Measurements from ENCODE around the gene ANXA4. TPM values are rescaled to one million over a fixed set of nuclear protein-coding genes. Genes with fewer than 3 reads are reported as not detected.

The ANXA4 gene
- total RNA-seq, 4 donors from 2014 or later: 24.8 to 66.4 (median 43.6) TPM

GRCh38 chr2:69789772-69790600, 48.1 kb downstream of the ANXA4 start:
- 39 to 82% methylated on average over 7 of the region's 7 CpGs for WGBS, 2 donors
- H3K27ac ChIP-seq: peak overlapping the region in 3 of 4 donors; percentile 16 to 58 (median 29)
- peaks cover 0 to 62% (median 6%) of the 10 kb centered on the region in 3 donors for H3K36me3 ChIP-seq
- peaks cover 0 to 26% (median 3%) of the 10 kb centered on the region in 3 donors for H3K4me1 ChIP-seq
- H3K4me3 ChIP-seq: peak overlapping the region in 1 of 4 donors; percentile 3
- no peak for DNase-seq
- intact Hi-C loops (cut with DNase I): no loop called here
- H3K9me3 ChIP-seq: no peaks in the 10 kb centered on the region
- TF ChIP-seq POLR2A (IDR thresholded peaks at IDR 0.05) (no peak), CTCF (IDR thresholded peaks at IDR 0.05) (no peak)
- no peaks in the 10 kb centered on the region for H3K27me3 ChIP-seq

DNA sequence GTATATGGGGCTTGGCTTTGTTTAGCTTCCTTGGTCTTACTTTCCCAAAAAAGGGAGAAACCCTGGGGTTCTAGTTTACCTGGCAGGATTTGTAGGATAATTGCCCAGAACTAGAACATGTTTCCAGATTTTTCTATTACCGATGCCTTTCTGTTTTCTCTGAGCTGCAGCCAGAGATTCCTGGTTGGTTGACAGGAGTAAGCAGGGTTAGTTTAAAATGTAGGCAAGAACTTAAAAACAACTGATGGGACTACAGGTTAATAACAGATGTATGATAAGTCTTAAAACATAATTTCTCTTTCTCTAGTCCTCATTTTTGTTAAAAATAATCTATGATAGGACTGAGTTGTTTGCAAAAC, 48.6 kb downstream of the ANXA4 start:
- Histone ChIP-seq H3K27ac (peak overlapping the region in 3 of 4 donors; percentile 16 to 58 (median 29)), H3K9me3 (no peaks in the 10 kb centered on the region), H3K27me3 (no peaks in the 10 kb centered on the region), H3K4me3 (peak overlapping the region in 1 of 4 donors; percentile 3), H3K4me1 (peaks cover 0 to 26% (median 3%) of the 10 kb centered on the region in 3 donors), H3K36me3 (peaks cover 0 to 59% (median 6%) of the 10 kb centered on the region in 3 donors)
- intact Hi-C loops (cut with DNase I): no loop called here
- DNase-seq: no peak
- TF ChIP-seq POLR2A (IDR thresholded peaks at IDR 0.05): no peak
- no peak for TF ChIP-seq CTCF (IDR thresholded peaks at IDR 0.05)
- WGBS, 2 donors: 33 to 73% methylated on average over 1 of the region's 1 CpG

DNA sequence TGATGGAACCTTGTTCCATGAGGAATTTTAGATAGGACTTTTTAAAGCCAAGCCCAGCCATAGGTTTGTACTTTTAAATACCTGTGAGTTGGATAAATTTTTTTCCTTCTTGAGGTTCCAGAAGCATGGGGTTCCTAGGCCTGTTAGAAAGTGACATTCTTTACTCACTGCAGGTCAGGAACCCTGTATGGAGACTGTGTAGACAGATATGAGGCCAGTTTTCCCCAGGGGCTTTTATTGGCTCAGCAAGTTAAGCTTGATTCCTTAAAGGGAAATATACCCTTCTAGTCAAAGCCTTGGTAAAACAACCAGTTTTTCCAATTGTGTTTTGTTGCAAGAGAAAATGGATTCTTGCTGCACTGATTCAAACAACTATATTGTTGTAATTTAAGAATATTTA, 49.1 kb downstream of the ANXA4 start:
- intact Hi-C loops (cut with DNase I): no loop called here
- Histone ChIP-seq H3K9me3 (no peaks in the 10 kb centered on the region), H3K36me3 (peaks cover 0 to 58% (median 6%) of the 10 kb centered on the region in 3 donors), H3K4me3 (no peak overlapping the region), H3K27me3 (no peaks in the 10 kb centered on the region), H3K27ac (no peak overlapping the region), H3K4me1 (peaks cover 0 to 26% (median 3%) of the 10 kb centered on the region in 3 donors)
- TF ChIP-seq POLR2A (IDR thresholded peaks at IDR 0.05) (no peak), CTCF (IDR thresholded peaks at IDR 0.05) (no peak)
- DNase-seq: no peak

DNA sequence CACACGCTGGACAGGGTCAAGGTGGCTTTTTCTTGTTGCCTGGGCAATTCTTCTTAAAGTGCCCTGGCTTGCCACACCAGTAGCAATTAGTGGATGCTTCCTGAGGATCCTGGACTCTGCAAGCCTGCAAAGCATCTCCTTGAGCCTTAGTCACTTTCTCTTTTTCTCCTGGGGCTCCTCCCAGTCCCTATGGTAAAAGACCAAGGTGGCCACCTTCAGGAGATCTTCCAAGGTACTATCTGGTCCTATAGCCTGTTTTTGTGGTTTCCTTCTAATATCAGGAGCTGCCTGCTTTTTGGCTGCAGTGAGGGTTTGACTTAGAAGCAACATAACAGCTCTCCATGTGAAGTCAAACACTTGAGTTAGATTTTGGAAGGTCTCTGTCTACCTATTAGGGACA, 54.2 kb downstream of the ANXA4 start:
- no peaks in the 10 kb centered on the region for H3K27me3 ChIP-seq
- DNase-seq: no peak
- peaks cover under 1 to 29% (median 5%) of the 10 kb centered on the region in 3 donors for H3K4me1 ChIP-seq
- H3K4me3 ChIP-seq: no peak overlapping the region
- 100% methylated on average over 1 of the region's 1 CpG; no CpG with 5 or more reads in 1 of the 2 donors for WGBS, 2 donors
- TF ChIP-seq CTCF (IDR thresholded peaks at IDR 0.05) (no peak), POLR2A (IDR thresholded peaks at IDR 0.05) (no peak)
- intact Hi-C loops (cut with DNase I): no loop called here
- H3K9me3 ChIP-seq: no peaks in the 10 kb centered on the region
- no peak overlapping the region for H3K27ac ChIP-seq
- H3K36me3 ChIP-seq: peaks cover 0 to 54% (median 0%) of the 10 kb centered on the region in 3 donors

DNA sequence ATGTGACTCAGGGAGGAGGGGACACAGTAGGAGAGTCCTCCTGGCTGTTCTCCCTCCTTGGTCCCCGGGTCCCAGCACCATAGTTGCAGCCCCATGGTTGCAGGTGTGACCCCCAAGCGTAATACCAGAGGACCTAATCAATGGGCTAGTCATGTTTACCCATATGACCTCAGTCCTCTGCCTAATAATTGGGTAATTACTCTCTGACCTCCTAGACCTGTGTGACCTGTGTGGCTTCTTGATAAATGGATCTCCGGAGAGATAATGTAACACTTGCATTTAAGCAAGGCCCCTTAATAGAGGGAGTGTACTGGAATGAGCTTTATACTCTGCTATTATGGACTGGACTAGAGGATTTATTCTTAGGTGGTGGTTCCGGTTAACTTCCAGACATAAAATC, 55.3 kb downstream of the ANXA4 start:
- WGBS, 2 donors: 88 to 96% methylated on average over 3 to 4 of the region's 4 CpGs

More for the DNA sequence above, 55.3 kb downstream of the ANXA4 start:
- H3K27ac ChIP-seq: no peak overlapping the region
- H3K27me3 ChIP-seq: no peaks in the 10 kb centered on the region
- intact Hi-C loops (cut with DNase I): no loop called here
- DNase-seq: no peak
- no peak overlapping the region for H3K4me3 ChIP-seq
- peaks cover 0 to 25% (median 5%) of the 10 kb centered on the region in 3 donors for H3K4me1 ChIP-seq
- H3K9me3 ChIP-seq: no peaks in the 10 kb centered on the region
- TF ChIP-seq POLR2A (IDR thresholded peaks at IDR 0.05) (no peak), CTCF (IDR thresholded peaks at IDR 0.05) (no peak)
- H3K36me3 ChIP-seq: peaks cover 0 to 61% (median 0%) of the 10 kb centered on the region in 3 donors

All from esophagus squamous epithelium (tissue), 5 donors.